K562 (cell line): ENCODE results near the gene GPR108. TPM values are rescaled to one million over a fixed set of nuclear protein-coding genes. Genes with fewer than 3 reads are reported as not detected.

Source experiments
- ATAC-seq: fragments of 200-7000 bp; cut with Tn5 transposase; 3 replicates; pipeline ENCODE4 v1.9.1; 2020; ENCODE audit warnings: moderate library complexity
- BruUV-seq: library from RNA; stranded (reverse); fragments of 400-500 nt; replicated peaks from 2 replicates; lab custom pipeline; 2021; lab: Mats Ljungman, UMichigan
- CTCF ChIA-PET: fragments of 300-600 bp; formaldehyde crosslinking; extraction: SDS; loops from one replicate; lab custom pipeline; 2021; ENCODE audit warnings: low intra/inter-chr PET ratio; lab: Yijun Ruan, JAX
- POLR2A ChIA-PET: fragments of 300-600, 350-650 bp; sonication (Branson Sonifier 250); formaldehyde crosslinking; extraction: SDS; loops from one replicate; lab custom pipeline; 2021; ENCODE audit warnings: antibody characterized with exemption, inconsistent platforms; lab: Yijun Ruan, JAX
- DNase-seq, 4 experiments: peaks; one replicate each; pipeline versions ENCODE4 v3.0.0 to v3.0.0-alpha.2; 2011 to 2018; ENCODE audit warnings: low spot score in 3 of 4, mixed read lengths in 3 of 4; ENCODE audit errors: extremely low read depth in 1 of 4
- FAIRE-seq: peaks from 2 replicates; lab custom pipeline; 2011; peaks lifted over from hg19 to GRCh38; lab: Jason Lieb, UNC
- H2AFZ ChIP-seq: 2 replicates; pipeline ENCODE4 v1.6.0; 2011; ENCODE audit warnings: low read depth, low read length, control low read depth, inconsistent platforms
- H3K27ac ChIP-seq: fragments of 200-600 bp; 3 replicates; pipeline ENCODE4 v1.8.0; 2011; ENCODE audit warnings: low read depth, mild to moderate bottlenecking, control low read depth, inconsistent platforms, low read length, moderate library complexity, mixed read lengths; ENCODE audit errors: extremely low read depth
- H3K27me3 ChIP-seq, 2 experiments: fragments of 300-600 bp in 1 of 2; 2 replicates in 1 of 2; 3 replicates in 1 of 2; pipeline versions ENCODE4 v1.6.0 to v1.8.0; 2011; ENCODE audit warnings: inconsistent platforms in 2 of 2, low read length in 2 of 2, mild to moderate bottlenecking in 1 of 2, mixed read lengths in 1 of 2, moderate library complexity in 1 of 2; ENCODE audit not compliant: control insufficient read depth in 2 of 2, insufficient read depth in 2 of 2
- H3K36me3 ChIP-seq: fragments of 300-600 bp; 3 replicates; pipeline ENCODE4 v1.8.0; 2011; ENCODE audit warnings: mild to moderate bottlenecking, low read length, inconsistent platforms; ENCODE audit not compliant: control insufficient read depth, insufficient read depth
- H3K4me1 ChIP-seq, 2 experiments: fragments of 200-600 bp in 1 of 2; replicated peaks in 1 of 2; 2 replicates in 1 of 2; 3 replicates in 1 of 2; pipeline versions ENCODE4 v1.5.1 to v1.8.0; 2011; ENCODE audit warnings: inconsistent platforms in 2 of 2, low read length in 2 of 2, mild to moderate bottlenecking in 1 of 2, mixed read lengths in 1 of 2, moderate library complexity in 1 of 2; ENCODE audit not compliant: control insufficient read depth in 2 of 2, insufficient read depth in 2 of 2
- H3K4me2 ChIP-seq: 2 replicates; pipeline ENCODE4 v1.6.1; 2011; ENCODE audit warnings: low read length, control low read depth, inconsistent platforms, mixed read lengths; ENCODE audit not compliant: insufficient read depth
- H3K4me3 ChIP-seq: fragments of 200-600 bp; sonication (generic), shearing (Covaris generic); 2 replicates; pipeline ENCODE4 v1.5.1; 2016; ENCODE audit warnings: control low read depth, inconsistent platforms
- H3K79me2 ChIP-seq: fragments of 200-600 bp; 3 replicates; pipeline ENCODE4 v1.8.0; 2011; ENCODE audit warnings: low read length, inconsistent platforms; ENCODE audit not compliant: control insufficient read depth, insufficient read depth
- H3K9ac ChIP-seq, 2 experiments: 2 replicates each; pipeline versions ENCODE4 v1.6.0 to v1.6.1; 2011; ENCODE audit warnings: low read depth in 2 of 2, low read length in 2 of 2, control low read depth in 1 of 2, inconsistent platforms in 1 of 2, mild to moderate bottlenecking in 1 of 2, mixed read lengths in 1 of 2; ENCODE audit not compliant: insufficient read depth in 1 of 2
- H3K9me1 ChIP-seq: one replicate; pipeline ENCODE4 v1.6.0; 2011; ENCODE audit warnings: inconsistent platforms, mild to moderate bottlenecking, low read length, moderate library complexity; ENCODE audit not compliant: control insufficient read depth, insufficient read depth
- H3K9me3 ChIP-seq: replicated peaks from 2 replicates; pipeline ENCODE4 v1.5.1; 2011; ENCODE audit warnings: low read depth, low read length, inconsistent platforms; ENCODE audit not compliant: control insufficient read depth, insufficient read depth
- H4K20me1 ChIP-seq: replicated peaks from 2 replicates; pipeline ENCODE4 v1.6.1; 2011; ENCODE audit warnings: low read length, inconsistent platforms, mixed read lengths; ENCODE audit not compliant: control insufficient read depth, insufficient read depth
- ZNF263 ChIP-seq: sonication (generic); formaldehyde crosslinking; IDR thresholded peaks from 2 replicates; pipeline ENCODE4 v1.8.0; 2022; ENCODE audit warnings: mild to moderate bottlenecking, missing genetic modification reagents, borderline replicate concordance
- WGBS: fragments of 100-300 bp; shearing (Covaris generic); methylation state at CpG from one replicate; pipeline ENCODE4 v1.1.6; 2016; ENCODE audit warnings: low coverage, mixed read lengths; ENCODE audit not compliant: insufficient coverage; ENCODE audit errors: missing lambda C conversion rate; 5-methylcytosine and 5-hydroxymethylcytosine counted together
- in situ Hi-C: fragments of 300-500 bp; cut with MboI; formaldehyde crosslinking; loops from 4 replicates; pipeline ENCODE4 v1.15.0; 2018; ENCODE audit warnings: inconsistent platforms, mixed read lengths
- intact Hi-C: fragments of 100-400 bp; cut with micrococcal nuclease; formaldehyde crosslinking; loops from 2 replicates; pipeline ENCODE4 v1.14.2; 2022
- polyA plus RNA-seq, 8 experiments: library from polyadenylated mRNA; depleted of rRNA in 4 of 8; stranded (reverse) in 5 of 8; unstranded in 3 of 8; fragments of >200 nt; fragmentation: Nextera tagmentation in 2 of 8; fragmentation: Illumina TruSeq in 1 of 8; extraction: Ambion mirVana in 2 of 8; extraction: Trizol in 1 of 8; gene quantifications; 2 replicates each; pipeline versions ENCODE4 v1.2.1 to v1.2.3, GENCODE V29; 2011 to 2014; ENCODE audit warnings: inconsistent platforms in 1 of 8, missing spikeins in 1 of 8
- total RNA-seq, 7 experiments: library from RNA; depleted of rRNA in 6 of 7; stranded (reverse); fragments of >200 nt in 6 of 7; fragmentation: Illumina TruSeq in 2 of 7; extraction: Trizol in 2 of 7; gene quantifications; 2 replicates each; pipeline versions ENCODE4 v1.2.1 to v1.2.3, GENCODE V29; 2011 to 2021; ENCODE audit warnings: low replicate concordance in 1 of 7
- TF ChIP-seq, protein P1 (sequence below): sonication (generic); formaldehyde crosslinking; IDR thresholded peaks from 2 replicates; pipeline ENCODE4 v1.8.0; 2023; ENCODE audit warnings: missing genetic modification reagents, mild to moderate bottlenecking, borderline replicate concordance

The GPR108 gene
- total and polyA plus RNA-seq, 9 of the 15 experiments (the other 6 are each of a cell fraction or from before 2014, with no cell fraction given): 2.4 to 33.2 (median 24.4) TPM

DNA sequence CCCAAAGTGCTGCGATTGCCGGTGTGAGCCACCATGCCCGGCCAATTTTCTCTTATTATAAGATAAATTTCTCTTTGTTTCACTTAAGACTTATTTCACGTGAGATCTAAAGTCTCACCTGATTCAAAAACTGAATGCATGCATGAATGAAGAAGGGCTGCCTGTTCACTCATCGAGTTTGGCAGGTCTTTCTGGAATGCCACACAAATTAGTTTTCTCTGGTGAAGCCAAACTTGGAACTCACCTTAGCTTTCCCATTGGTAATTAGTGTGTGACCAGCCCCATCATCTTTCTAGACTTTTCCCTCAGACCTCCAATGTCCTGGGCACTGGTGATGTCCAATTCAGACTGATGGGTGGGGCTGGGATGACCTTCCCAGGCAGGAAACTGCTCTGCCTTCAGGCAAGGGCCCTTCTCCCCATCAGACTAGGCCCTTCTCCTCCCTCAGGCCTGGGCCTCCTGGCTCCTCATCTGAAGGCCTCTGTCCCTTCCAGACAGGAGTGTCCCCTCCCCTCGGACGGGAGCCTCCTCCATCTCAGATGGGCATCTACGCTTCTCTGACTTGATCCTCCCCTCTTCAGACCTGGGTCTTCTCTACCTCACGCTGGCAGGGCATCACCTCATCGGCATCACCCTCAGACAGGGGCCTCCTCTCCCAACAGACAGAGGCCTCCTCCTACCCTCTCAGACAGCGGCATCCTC lies 31.3 kb downstream of the GPR108 start:
- no peaks in the 10 kb centered on the region for H3K9me3 ChIP-seq
- DNase-seq (no peak), FAIRE-seq (no peak), ATAC-seq (no peak)
- peak; percentile 75; the same call in 1 of the 2 replicates for TF ChIP-seq ZNF263 (CRISPR knock-in tag)
- TF ChIP-seq, protein P1, sequence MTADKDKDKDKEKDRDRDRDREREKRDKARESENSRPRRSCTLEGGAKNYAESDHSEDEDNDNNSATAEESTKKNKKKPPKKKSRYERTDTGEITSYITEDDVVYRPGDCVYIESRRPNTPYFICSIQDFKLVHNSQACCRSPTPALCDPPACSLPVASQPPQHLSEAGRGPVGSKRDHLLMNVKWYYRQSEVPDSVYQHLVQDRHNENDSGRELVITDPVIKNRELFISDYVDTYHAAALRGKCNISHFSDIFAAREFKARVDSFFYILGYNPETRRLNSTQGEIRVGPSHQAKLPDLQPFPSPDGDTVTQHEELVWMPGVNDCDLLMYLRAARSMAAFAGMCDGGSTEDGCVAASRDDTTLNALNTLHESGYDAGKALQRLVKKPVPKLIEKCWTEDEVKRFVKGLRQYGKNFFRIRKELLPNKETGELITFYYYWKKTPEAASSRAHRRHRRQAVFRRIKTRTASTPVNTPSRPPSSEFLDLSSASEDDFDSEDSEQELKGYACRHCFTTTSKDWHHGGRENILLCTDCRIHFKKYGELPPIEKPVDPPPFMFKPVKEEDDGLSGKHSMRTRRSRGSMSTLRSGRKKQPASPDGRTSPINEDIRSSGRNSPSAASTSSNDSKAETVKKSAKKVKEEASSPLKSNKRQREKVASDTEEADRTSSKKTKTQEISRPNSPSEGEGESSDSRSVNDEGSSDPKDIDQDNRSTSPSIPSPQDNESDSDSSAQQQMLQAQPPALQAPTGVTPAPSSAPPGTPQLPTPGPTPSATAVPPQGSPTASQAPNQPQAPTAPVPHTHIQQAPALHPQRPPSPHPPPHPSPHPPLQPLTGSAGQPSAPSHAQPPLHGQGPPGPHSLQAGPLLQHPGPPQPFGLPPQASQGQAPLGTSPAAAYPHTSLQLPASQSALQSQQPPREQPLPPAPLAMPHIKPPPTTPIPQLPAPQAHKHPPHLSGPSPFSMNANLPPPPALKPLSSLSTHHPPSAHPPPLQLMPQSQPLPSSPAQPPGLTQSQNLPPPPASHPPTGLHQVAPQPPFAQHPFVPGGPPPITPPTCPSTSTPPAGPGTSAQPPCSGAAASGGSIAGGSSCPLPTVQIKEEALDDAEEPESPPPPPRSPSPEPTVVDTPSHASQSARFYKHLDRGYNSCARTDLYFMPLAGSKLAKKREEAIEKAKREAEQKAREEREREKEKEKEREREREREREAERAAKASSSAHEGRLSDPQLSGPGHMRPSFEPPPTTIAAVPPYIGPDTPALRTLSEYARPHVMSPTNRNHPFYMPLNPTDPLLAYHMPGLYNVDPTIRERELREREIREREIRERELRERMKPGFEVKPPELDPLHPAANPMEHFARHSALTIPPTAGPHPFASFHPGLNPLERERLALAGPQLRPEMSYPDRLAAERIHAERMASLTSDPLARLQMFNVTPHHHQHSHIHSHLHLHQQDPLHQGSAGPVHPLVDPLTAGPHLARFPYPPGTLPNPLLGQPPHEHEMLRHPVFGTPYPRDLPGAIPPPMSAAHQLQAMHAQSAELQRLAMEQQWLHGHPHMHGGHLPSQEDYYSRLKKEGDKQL (CRISPR knock-in tag): no peak
- in situ Hi-C loops (no loop called here), intact Hi-C loops (no loop called here)
- no TSS peak for BruUV-seq
- POLR2A ChIA-PET: no interaction called here
- H3K4me2 ChIP-seq: no peak overlapping the region
- H3K79me2 ChIP-seq: no peaks in the 10 kb centered on the region
- no peak overlapping the region for H3K4me3 ChIP-seq
- no peaks in the 10 kb centered on the region for H3K9me1 ChIP-seq
- no peaks in the 10 kb centered on the region for H4K20me1 ChIP-seq
- no peaks in the 10 kb centered on the region for H3K36me3 ChIP-seq
- no peak overlapping the region for H2AFZ ChIP-seq
- no peak overlapping the region for H3K9ac ChIP-seq
- H3K27me3 ChIP-seq: peaks cover 20 to 37% of the 10 kb centered on the region in 2 experiments; a peak in 4 of 5 replicates
- peaks cover 0 to 19% of the 10 kb centered on the region in 2 experiments; a peak in 2 of 5 replicates for H3K4me1 ChIP-seq
- CTCF ChIA-PET: no interaction called here
- H3K27ac ChIP-seq: no peak overlapping the region
- WGBS: 22% methylated on average over 8 of the region's 11 CpGs
